Activated B cell treated with CpG ODN at 0.5 μM for 24 hours (primary cell): ENCODE results near the gene PREP. TPM values are rescaled to one million over a fixed set of nuclear protein-coding genes. Genes with fewer than 3 reads are reported as not detected.

Source experiments
- ATAC-seq: fragments of 200-7000 bp; cut with Tn5 transposase; one replicate; pipeline ENCODE4 v1.10.0; 2021; ENCODE audit warnings: low read depth, mild to moderate bottlenecking, moderate library complexity
- CTCF ChIA-PET: fragments of 350-600 bp; sonication (Branson Sonifier 250); formaldehyde crosslinking; loops from one replicate; lab custom pipeline; 2021; ENCODE audit warnings: antibody characterized with exemption; lab: Charles Lee
- POLR2A ChIA-PET: fragments of 350-600 bp; sonication (Branson Sonifier 250); formaldehyde crosslinking; loops from one replicate; lab custom pipeline; 2021; ENCODE audit warnings: antibody characterized with exemption; lab: Charles Lee
- DNase-seq: peaks from one replicate; pipeline ENCODE4 v3.0.0; 2022
- H3K27ac Mint-ChIP-seq: one replicate; pipeline ENCODE4 v1.8.0; 2020; ENCODE audit warnings: mixed read lengths
- H3K27me3 Mint-ChIP-seq: one replicate; pipeline ENCODE4 v1.8.0; 2021; ENCODE audit warnings: mixed read lengths
- H3K36me3 Mint-ChIP-seq: one replicate; pipeline ENCODE4 v1.8.0; 2021; ENCODE audit warnings: low read depth, mixed read lengths
- H3K4me1 Mint-ChIP-seq: one replicate; pipeline ENCODE4 v1.8.0; 2021; ENCODE audit warnings: mixed read lengths
- H3K4me3 Mint-ChIP-seq: one replicate; pipeline ENCODE4 v1.8.0; 2020; ENCODE audit warnings: mild to moderate bottlenecking, mixed read lengths
- H3K9me3 Mint-ChIP-seq: one replicate; pipeline ENCODE4 v1.8.0; 2020; ENCODE audit warnings: mixed read lengths
- intact Hi-C: fragments of 100-400 bp; cut with micrococcal nuclease; formaldehyde crosslinking; loops from one replicate; pipeline ENCODE4 v1.15.1; 2024
- total RNA-seq: library from RNA; stranded (reverse); gene quantifications from 2 replicates; pipeline ENCODE4 v1.2.3, GENCODE V29; 2022
- TF ChIP-seq, protein P1 (sequence below): fragments of 200-600 bp; IDR thresholded peaks from one replicate; pipeline ENCODE4 v1.8.0; 2022; ENCODE audit warnings: antibody characterized with exemption, mild to moderate bottlenecking

Gene PREP
- total RNA-seq, 1 donor from 2014 or later = 31.1 TPM

DNA sequence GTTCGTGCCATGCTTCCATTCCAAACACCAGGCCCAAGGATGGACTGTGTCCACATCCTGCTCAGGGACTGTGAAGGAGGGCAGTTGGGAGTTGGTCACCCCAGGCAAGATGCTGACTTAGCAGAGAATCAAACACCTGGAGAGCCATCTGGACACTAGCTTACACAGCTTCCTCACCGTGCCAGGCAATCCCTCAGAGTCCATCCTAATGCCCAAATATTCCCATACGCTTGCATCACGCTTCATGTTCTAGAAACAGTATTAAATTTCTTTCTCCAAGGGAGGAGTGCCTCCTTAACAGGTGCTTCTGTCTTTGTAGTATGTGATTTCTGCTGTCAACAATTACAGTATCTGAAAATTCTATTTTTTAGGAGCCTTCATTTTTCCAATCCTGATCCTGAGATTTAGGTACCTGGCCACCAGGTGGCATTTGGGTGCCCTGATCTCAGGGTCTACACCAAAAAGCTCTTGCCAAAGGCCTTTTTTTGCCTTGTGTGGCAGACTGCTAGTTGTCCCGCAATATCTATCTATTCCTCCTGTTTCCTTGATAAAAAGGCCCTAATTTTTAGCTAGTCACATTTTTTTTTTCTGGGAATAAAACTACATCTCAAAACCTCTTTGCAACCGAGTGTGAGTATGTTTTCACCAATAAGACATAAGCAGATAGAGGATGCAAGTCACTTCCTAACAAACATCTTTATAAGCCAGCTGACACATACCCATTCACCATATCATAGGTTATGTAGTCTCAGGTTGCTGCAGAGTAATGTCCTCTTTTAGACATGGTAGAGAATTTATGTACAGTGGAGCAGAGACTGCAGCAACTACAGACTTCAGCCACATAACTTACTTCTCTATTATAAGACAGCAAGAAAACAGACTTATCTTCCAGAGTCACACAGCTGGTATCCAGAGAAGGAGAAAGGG, 85.0 kb downstream of the PREP start:
- ATAC-seq (no peak), DNase-seq (no peak)
- Mint-ChIP-seq H3K4me3 (no peak overlapping the region), H3K27me3 (no peaks in the 10 kb centered on the region), H3K36me3 (peaks cover 70% of the 10 kb centered on the region), H3K27ac (no peak overlapping the region), H3K9me3 (no peaks in the 10 kb centered on the region), H3K4me1 (no peaks in the 10 kb centered on the region)
- TF ChIP-seq, protein P1, sequence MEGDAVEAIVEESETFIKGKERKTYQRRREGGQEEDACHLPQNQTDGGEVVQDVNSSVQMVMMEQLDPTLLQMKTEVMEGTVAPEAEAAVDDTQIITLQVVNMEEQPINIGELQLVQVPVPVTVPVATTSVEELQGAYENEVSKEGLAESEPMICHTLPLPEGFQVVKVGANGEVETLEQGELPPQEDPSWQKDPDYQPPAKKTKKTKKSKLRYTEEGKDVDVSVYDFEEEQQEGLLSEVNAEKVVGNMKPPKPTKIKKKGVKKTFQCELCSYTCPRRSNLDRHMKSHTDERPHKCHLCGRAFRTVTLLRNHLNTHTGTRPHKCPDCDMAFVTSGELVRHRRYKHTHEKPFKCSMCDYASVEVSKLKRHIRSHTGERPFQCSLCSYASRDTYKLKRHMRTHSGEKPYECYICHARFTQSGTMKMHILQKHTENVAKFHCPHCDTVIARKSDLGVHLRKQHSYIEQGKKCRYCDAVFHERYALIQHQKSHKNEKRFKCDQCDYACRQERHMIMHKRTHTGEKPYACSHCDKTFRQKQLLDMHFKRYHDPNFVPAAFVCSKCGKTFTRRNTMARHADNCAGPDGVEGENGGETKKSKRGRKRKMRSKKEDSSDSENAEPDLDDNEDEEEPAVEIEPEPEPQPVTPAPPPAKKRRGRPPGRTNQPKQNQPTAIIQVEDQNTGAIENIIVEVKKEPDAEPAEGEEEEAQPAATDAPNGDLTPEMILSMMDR = no peak
- intact Hi-C loops = loop anchor here (2.0 kb wide), 1 partner anchor 85 kb away; the partner anchor contains the start of gene PREP
- ChIA-PET POLR2A (no interaction called here), CTCF (no interaction called here)

DNA sequence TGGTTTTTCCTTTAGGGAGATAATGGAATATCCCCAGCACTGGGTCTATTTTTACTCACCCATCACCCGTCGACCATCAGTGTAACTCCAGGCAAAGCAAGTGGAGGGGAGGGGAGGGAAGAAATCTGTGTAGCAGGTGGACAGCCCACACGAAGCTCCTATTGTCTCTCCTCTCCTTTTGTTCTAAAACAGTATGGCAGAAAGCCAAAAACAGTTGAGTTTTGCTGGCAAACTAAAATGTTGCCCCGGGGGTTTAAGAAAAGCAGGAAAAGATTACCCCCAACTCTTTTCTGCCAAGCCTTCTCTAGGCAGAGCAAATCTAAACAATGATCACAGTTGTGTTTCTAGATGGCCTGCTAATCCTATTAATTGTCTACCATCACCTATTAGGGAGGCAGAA, 89.7 kb downstream of the PREP start:
- ATAC-seq = no peak
- CTCF ChIA-PET = no interaction called here

DNA sequence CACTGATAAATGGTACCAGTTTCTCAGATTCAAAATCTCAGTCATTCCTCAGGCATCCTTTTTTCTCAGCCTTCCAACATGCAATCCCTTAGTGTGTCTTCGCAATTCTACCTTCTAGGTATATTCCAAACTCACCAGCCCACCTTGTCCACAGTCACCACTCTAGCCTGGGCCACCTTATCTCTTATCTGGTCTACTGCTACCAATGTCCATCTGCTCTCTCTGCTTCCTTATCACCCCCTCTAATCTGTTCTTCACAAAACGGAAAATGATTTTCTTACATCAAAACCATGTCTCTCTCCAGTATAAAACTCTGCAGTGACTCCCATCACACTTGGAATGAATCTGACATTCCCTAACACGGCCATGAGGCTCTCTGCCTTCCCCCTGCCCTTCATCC, 91.9 kb downstream of the PREP start:
- no peaks in the 10 kb centered on the region for H3K9me3 Mint-ChIP-seq
- TF ChIP-seq, protein P1 = no peak
- H3K27ac Mint-ChIP-seq = no peak overlapping the region
- CTCF ChIA-PET = no interaction called here
- POLR2A ChIA-PET = no interaction called here
- intact Hi-C loops = no loop called here
- peaks cover 39% of the 10 kb centered on the region for H3K36me3 Mint-ChIP-seq
- no peaks in the 10 kb centered on the region for H3K4me1 Mint-ChIP-seq
- DNase-seq (no peak), ATAC-seq (no peak)
- no peaks in the 10 kb centered on the region for H3K27me3 Mint-ChIP-seq
- no peak overlapping the region for H3K4me3 Mint-ChIP-seq

More for the DNA sequence above, 89.7 kb downstream of the PREP start:
- no peak for DNase-seq
- H3K4me3 Mint-ChIP-seq = no peak overlapping the region
- POLR2A ChIA-PET = no interaction called here
- no peak overlapping the region for H3K27ac Mint-ChIP-seq
- intact Hi-C loops = no loop called here
- H3K9me3 Mint-ChIP-seq = no peaks in the 10 kb centered on the region
- H3K27me3 Mint-ChIP-seq = no peaks in the 10 kb centered on the region
- peaks cover 49% of the 10 kb centered on the region for H3K36me3 Mint-ChIP-seq
- no peaks in the 10 kb centered on the region for H3K4me1 Mint-ChIP-seq
- TF ChIP-seq, protein P1 = no peak

DNA sequence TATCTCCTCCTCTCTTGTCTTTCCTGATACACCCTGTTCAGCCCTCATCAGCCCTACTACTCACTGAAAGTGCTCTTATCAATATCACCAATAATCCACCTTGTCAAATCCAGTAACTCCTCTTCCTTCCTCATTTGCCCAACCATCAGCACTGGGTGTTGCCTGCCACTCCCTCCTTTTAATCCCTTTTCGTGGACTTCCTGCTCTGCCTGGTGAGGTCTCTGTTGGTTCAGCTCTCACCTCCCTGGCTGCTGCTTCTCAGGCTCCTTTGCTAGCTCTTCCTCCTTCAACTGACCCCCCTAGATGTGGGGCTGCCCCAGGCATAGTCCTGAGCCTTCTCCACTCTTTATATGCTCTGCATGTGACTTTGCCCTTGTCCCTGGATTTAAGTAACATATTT, 92.5 kb downstream of the PREP start:
- ChIA-PET POLR2A (no interaction called here), CTCF (no interaction called here)
- Mint-ChIP-seq H3K27ac (no peak overlapping the region), H3K36me3 (peaks cover 37% of the 10 kb centered on the region), H3K4me1 (no peaks in the 10 kb centered on the region), H3K27me3 (no peaks in the 10 kb centered on the region), H3K9me3 (no peaks in the 10 kb centered on the region), H3K4me3 (no peak overlapping the region)
- ATAC-seq = no peak
- intact Hi-C loops = no loop called here
- DNase-seq = no peak
- TF ChIP-seq, protein P1 = no peak

DNA sequence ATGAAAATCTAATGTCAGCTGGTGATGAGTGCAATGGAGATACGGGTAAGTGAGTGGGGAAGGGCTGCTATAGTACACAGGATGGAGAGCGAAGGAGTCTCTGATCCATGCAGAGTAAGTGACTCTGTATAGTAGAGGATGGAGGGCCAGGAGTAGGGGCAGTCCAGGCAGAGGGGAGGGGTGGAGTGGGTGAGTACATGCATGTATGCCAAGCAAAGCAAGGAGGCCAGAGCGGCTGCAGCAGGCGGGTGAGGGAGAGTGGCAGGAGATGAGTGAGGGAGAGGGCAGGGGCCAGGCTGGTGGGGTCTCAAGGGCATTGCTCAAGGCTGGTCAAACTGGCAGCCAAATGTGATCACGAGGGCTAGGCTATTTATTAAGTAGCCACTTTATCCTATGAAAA, 94.0 kb downstream of the PREP start:
- no peak overlapping the region for H3K27ac Mint-ChIP-seq

More for the DNA sequence above, 94.0 kb downstream of the PREP start:
- TF ChIP-seq, protein P1 = no peak
- peaks cover 33% of the 10 kb centered on the region for H3K36me3 Mint-ChIP-seq
- no peaks in the 10 kb centered on the region for H3K27me3 Mint-ChIP-seq
- ATAC-seq = no peak
- intact Hi-C loops = no loop called here
- POLR2A ChIA-PET = no interaction called here
- no peak overlapping the region for H3K4me3 Mint-ChIP-seq
- CTCF ChIA-PET = no interaction called here
- DNase-seq = no peak
- no peaks in the 10 kb centered on the region for H3K4me1 Mint-ChIP-seq
- H3K9me3 Mint-ChIP-seq = no peaks in the 10 kb centered on the region
